Adrenal gland (tissue), 12 donors: ENCODE data around the gene E2F8. TPM values are rescaled to one million over a fixed set of nuclear protein-coding genes. Genes with fewer than 3 reads are reported as not detected.

Source experiments
- DNase-seq, 7 donors: peaks; one replicate each; pipeline ENCODE4 v3.0.0-alpha.2; 2019 to 2020
- H3K27ac ChIP-seq, 5 donors: fragments of 200-600 bp; sonication (generic) in 4 of 5; 1 replicate in 3 of 5; 2 replicates in 2 of 5; pipeline versions ENCODE4 v1.5.1 to v1.8.0; 2016 to 2020; ENCODE audit warnings: mild to moderate bottlenecking in 1 of 5
- H3K27me3 ChIP-seq: fragments of 200-600 bp; 2 replicates; pipeline ENCODE4 v1.8.0; 2021
- H3K36me3 ChIP-seq, 2 donors: fragments of 200-600 bp; replicated peaks in 1 of 2; 1 replicate in 1 of 2; 2 replicates in 1 of 2; pipeline versions ENCODE4 v1.5.1 to v1.8.0; 2018 to 2022
- H3K4me1 ChIP-seq, 2 donors: fragments of 200-600 bp; replicated peaks in 1 of 2; 1 replicate in 1 of 2; 2 replicates in 1 of 2; pipeline versions ENCODE4 v1.5.1 to v1.8.0; 2018 to 2021
- H3K4me3 ChIP-seq, 4 donors: fragments of 200-600 bp; sonication (generic) in 3 of 4; one replicate each; pipeline ENCODE4 v1.5.1; 2016 to 2018
- H3K9me3 ChIP-seq, 3 donors: fragments of 200-600 bp; sonication (generic) in 1 of 3; replicated peaks in 1 of 3; 1 replicate in 2 of 3; 2 replicates in 1 of 3; pipeline versions ENCODE4 v1.5.1 to v1.8.0; 2016 to 2021
- POLR2A ChIP-seq, 2 donors: fragments of 450-650 bp; IDR thresholded peaks; one replicate each; pipeline ENCODE4 v1.6.1; 2017; ENCODE audit warnings: antibody characterized with exemption in 2 of 2, mild to moderate bottlenecking in 2 of 2, moderate library complexity in 1 of 2
- WGBS, 4 donors: extraction: QIAGEN DNeasy Blood & Tissue Kit in 2 of 4; methylation state at CpG; one replicate each; pipeline versions ENCODE4 v1.1.5 to v1.1.7; 2013 to 2017; 5-methylcytosine and 5-hydroxymethylcytosine counted together
- intact Hi-C, 2 donors: fragments of 100-400 bp; cut with DNase I; formaldehyde crosslinking; loops; one replicate each; pipeline versions ENCODE4 v1.14.1 to v1.15.0; 2022 to 2023
- polyA plus RNA-seq, 3 donors: library from polyadenylated mRNA; stranded (reverse); fragments of 200-250 nt in 2 of 3; fragments of 350-450 nt in 1 of 3; fragmentation: Illumina TruSeq in 1 of 3; extraction: RNeasy Lipid Tissue Mini Kit (QIAGEN cat#74804) in 1 of 3; gene quantifications; one replicate each; pipeline ENCODE4 v1.2.3, GENCODE V29; 2013 to 2014
- total RNA-seq, 9 donors: library from RNA; depleted of rRNA in 4 of 9; stranded (reverse); fragments of >200 nt in 4 of 9; fragments of 120-200 nt in 1 of 9; fragmentation: NEBNext Ultra II Directional in 1 of 9; extraction: Animal tissue kit (Norgen Biotek cat#: 25700) in 1 of 9; gene quantifications; one replicate each; pipeline versions ENCODE4 v1.1.0 to v1.2.4, GENCODE V29; 2013 to 2023
- TF ChIP-seq, protein P1 (sequence below), 6 experiments: fragments of 450-650 bp in 4 of 6; fragments of 200-600 bp in 2 of 6; sonication (generic) in 1 of 6; IDR thresholded peaks; 1 replicate in 5 of 6; 2 replicates in 1 of 6; pipeline versions ENCODE4 v1.5.1 to v1.8.0; 2016 to 2021; ENCODE audit warnings: antibody characterized with exemption in 6 of 6, mild to moderate bottlenecking in 2 of 6, moderate library complexity in 1 of 6
- donor health status: healthy with polysubstance abuse.
- donor health status: Bipolar disorder and iron deficiency.
- donor health status: DM: yes; HTN: yes; CAD: no.
- donor health status: DM: no; HTN: no; CAD: no.
- donor health status: DM: no; HTN: no; CAD: no.
- donor health status: DM: yes; HTN: yes; CAD: no.

E2F8 gene
- total and polyA plus RNA-seq, 12 donors, result 0.07 to 4.4 (median 0.47) TPM; not detected in 2

DNA sequence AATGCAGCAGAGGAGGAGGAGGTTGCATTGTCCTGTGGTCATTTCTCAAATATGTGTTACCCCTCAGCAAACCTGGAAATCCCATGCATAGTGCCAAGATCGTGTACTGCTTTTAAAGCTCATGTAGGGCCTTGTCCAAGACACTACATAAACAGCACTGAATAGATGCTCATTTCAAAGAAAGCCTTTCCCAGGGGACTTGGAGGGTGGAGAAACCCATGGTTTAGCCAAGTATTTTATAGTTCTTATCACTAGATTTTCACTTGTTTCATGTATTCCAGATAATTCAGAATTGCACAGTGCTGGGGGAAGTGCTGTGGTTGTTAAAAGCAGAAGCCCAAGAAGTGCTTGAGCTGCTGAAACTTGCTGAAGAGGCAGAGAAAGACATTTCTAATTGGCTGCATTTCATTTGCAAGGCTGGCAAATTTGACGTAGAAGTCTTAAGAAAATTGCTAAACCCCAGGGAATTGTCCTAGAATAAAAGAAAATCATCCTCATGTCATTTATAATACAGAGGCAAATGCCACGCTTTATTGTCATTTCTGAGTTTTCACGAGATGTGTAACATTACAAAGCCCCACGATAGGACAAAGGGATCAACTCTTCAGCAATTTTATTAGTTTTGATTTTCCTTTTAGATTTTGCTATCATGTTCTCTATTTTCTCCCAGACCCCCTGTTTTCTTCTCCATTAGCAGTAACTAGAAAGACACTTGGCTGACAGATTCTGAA, 59.0 kb downstream of the E2F8 start:
- no peak overlapping the region for H3K4me3 ChIP-seq
- TF ChIP-seq POLR2A (IDR thresholded peaks at IDR 0.05), result no peak
- TF ChIP-seq, protein P1, sequence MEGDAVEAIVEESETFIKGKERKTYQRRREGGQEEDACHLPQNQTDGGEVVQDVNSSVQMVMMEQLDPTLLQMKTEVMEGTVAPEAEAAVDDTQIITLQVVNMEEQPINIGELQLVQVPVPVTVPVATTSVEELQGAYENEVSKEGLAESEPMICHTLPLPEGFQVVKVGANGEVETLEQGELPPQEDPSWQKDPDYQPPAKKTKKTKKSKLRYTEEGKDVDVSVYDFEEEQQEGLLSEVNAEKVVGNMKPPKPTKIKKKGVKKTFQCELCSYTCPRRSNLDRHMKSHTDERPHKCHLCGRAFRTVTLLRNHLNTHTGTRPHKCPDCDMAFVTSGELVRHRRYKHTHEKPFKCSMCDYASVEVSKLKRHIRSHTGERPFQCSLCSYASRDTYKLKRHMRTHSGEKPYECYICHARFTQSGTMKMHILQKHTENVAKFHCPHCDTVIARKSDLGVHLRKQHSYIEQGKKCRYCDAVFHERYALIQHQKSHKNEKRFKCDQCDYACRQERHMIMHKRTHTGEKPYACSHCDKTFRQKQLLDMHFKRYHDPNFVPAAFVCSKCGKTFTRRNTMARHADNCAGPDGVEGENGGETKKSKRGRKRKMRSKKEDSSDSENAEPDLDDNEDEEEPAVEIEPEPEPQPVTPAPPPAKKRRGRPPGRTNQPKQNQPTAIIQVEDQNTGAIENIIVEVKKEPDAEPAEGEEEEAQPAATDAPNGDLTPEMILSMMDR (IDR thresholded peaks at IDR 0.05), result no peak
- no peaks in the 10 kb centered on the region for H3K9me3 ChIP-seq
- intact Hi-C loops, result no loop called here
- no peaks in the 10 kb centered on the region for H3K27me3 ChIP-seq
- no peak overlapping the region for H3K27ac ChIP-seq
- no peak for DNase-seq
- WGBS, 4 donors, result 78 to 87% (median 81%) methylated on average over 5 of the region's 5 CpGs
- no peaks in the 10 kb centered on the region for H3K36me3 ChIP-seq
- peaks cover 3 to 4% of the 10 kb centered on the region in 2 donors for H3K4me1 ChIP-seq

DNA sequence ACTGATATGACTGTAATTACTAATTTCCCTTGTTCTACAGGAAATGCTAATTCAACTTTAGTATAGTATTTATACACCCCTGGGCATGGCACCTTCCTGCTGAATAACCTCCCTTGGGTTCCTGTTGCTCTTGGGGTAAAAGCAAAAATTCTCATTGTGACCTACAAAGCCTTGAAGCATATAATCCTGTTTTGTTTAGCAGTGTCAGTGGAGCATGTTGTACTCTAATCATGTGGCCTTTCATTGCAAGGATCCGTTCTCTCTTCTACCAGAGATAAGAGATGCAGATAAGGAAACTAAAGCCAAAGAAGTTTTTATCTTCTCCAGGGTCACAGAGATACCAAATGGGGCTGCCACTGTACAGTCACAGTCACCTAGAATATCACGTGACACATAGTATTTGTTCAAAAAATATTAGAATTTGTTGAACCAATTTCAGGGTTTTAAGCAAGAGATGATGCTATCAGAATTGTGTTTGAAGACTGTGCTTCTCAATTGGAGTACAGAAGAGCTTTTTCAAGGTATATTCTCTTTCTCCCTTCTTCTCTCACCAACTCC, 64.0 kb downstream of the E2F8 start:
- intact Hi-C loops, result no loop called here
- Histone ChIP-seq H3K27ac (no peak overlapping the region), H3K9me3 (no peaks in the 10 kb centered on the region), H3K36me3 (peaks cover 0 to 12% of the 10 kb centered on the region in 2 donors), H3K27me3 (no peaks in the 10 kb centered on the region), H3K4me1 (peaks cover 10 to 13% of the 10 kb centered on the region in 2 donors), H3K4me3 (no peak overlapping the region)
- DNase-seq, result peak in 2 of 7 donors; percentile 48 to 49
- 21 to 43% (median 33%) methylated on average over 2 of the region's 2 CpGs for WGBS, 4 donors
- TF ChIP-seq, protein P1 (IDR thresholded peaks at IDR 0.05), result no peak

Other genes with a start within 250 kb of the E2F8 start
- not detected for gene MRGPRX2, start 180.2 kb downstream of the E2F8 start, total RNA-seq
- not detected for gene MRGPRX2, start 180.2 kb downstream of the E2F8 start, polyA plus RNA-seq
- gene ZDHHC13, start 123.8 kb downstream of the E2F8 start, total RNA-seq, result 10 to 100 TPM in 3 of 9 donors, 1 to 10 TPM in 6; 6.5 to 30.7 (median 7.7) TPM
- 10 to 100 TPM in 1 of 3 donors, 1 to 10 TPM in 2; 8.9 to 10.9 (median 9.0) TPM for gene ZDHHC13, start 123.8 kb downstream of the E2F8 start, polyA plus RNA-seq
- gene CSRP3, start 39.0 kb downstream of the E2F8 start, total RNA-seq, result 1 to 10 TPM in 1 of 9 donors, not detected in 8; 2.3 TPM
- gene CSRP3, start 39.0 kb downstream of the E2F8 start, polyA plus RNA-seq, result under 1 TPM in 2 of 3 donors, not detected in 1; 0.17 to 0.32 TPM